A549 treated with CpdA at 1 μM for 4 hours (cell line): ENCODE data around the gene NR4A1. TPM values are rescaled to one million over a fixed set of nuclear protein-coding genes. Genes with fewer than 3 reads are reported as not detected.

Experiments
- total RNA-seq: library from RNA; stranded (reverse); fragments of 200-300 nt; extraction: Qiagen RNA extraction; gene quantifications from 5 replicates; pipeline ENCODE4 v1.2.3, GENCODE V29; 2022; ENCODE audit warnings: low read depth

Gene NR4A1
- total RNA-seq: 29.4 to 44.4 TPM (median 34.5 TPM) in 5 replicates

DNA sequence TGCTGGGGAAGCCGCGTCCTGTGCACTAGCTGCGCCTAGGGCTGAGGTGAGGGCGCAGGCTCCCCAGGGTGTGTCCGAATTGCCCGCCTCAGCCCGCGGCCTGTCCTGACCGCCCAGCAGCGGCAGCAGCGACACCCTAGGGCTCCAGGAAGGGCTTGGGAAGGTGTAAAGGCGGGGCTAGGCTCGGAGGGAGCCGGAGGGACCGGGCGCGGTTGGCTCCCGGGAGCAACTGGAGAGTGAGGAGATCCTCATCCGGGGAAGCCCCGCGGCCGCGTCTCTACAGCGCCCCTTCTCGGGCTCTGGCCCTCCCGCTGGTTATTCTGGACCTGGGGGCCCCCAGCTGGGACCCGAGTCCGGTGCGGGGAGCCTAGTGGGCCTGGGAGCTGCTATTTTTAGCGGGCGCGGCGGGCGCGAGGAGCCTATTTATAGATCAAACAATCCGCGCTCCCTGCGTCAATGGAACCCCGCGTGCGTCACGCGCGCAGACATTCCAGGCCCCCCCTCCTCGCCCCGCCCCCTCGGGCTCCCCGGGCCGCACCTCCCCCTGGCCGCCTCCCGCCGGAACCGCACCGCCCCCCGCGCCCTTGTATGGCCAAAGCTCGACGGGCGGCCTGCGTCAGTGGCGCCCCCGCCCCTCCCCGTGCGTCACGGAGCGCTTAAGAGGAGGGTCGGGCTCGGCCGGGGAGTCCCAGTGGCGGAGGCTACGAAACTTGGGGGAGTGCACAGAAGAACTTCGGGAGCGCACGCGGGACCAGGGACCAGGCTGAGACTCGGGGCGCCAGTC, at the start of gene NR4A1:
Gene NR4A1 (plus strand): TSS at position 685 of the 784 bp plus-strand sequence. CDS start 2,887 bp downstream, outside the sequence.

DNA sequence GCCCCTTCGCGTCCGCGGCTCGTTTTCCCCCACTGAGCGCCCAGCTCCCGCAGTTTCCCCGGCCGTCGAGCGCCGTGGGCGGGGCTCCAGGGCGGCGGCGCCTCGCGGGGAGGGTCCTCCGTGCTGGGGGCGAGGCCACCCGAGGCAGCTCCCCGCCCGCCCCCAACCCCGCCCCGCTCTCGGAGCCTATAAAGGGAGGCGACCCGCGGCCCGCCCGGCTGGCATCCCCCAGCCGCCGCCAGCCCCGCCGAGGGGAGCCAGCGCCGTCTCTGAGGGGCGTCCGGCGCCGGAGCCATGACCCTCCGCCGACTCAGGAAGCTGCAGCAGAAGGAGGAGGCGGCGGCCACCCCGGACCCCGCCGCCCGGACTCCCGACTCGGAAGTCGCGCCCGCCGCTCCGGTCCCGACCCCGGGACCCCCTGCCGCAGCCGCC, 44.5 kb upstream of the NR4A1 start, which contains the start of gene TAMALIN:
Gene TAMALIN (plus strand): TSS at position 221 of the 432 bp plus-strand sequence. CDS start 74 bp downstream, at position 295.

DNA sequence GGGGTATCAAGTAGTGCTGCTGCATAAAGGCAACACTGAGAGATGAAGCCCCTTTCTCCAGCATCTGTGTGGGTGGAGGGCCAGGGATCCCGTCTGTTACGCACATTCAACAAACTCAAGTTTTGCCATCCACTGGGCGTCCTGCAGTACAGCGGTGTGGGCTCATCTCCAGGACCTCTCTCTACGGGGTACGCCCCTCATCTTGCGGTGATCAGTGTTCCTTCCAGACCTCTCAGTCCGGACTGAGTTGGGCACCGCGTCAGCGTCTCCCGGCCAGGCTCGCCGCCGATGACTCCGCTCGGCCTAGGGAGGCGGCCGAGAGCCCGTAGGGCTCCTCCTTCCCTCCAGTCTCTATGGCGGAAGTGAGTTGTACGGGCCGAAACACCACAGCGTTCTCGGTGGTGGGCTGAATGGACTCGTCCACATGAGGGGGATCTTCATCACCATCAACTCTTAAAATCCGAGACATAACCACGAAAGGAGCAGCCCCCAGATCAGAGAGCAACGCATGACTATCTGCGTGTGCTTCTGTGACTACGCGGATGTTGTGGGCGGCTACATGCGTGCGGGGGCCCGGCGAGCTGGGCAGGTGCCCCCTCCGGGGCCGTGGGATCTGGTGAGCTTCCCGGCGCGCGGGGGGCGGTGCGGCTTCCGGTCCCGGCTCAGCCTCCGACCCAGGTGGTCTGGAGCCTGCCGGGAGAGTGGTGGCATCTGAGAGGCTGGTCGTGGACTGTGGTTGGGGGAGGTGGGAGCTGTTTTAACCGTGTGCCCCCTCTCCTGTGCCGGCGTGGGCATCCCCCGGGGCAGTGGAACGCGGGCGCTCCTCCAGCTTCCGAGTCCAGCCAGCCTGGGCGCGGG, 18.3 kb downstream of the NR4A1 start, which contains the start of gene ATG101:
Gene ATG101 (plus strand): TSS at position 652 of the 858 bp plus-strand sequence. CDS start 3,673 bp downstream, outside the sequence.

DNA sequence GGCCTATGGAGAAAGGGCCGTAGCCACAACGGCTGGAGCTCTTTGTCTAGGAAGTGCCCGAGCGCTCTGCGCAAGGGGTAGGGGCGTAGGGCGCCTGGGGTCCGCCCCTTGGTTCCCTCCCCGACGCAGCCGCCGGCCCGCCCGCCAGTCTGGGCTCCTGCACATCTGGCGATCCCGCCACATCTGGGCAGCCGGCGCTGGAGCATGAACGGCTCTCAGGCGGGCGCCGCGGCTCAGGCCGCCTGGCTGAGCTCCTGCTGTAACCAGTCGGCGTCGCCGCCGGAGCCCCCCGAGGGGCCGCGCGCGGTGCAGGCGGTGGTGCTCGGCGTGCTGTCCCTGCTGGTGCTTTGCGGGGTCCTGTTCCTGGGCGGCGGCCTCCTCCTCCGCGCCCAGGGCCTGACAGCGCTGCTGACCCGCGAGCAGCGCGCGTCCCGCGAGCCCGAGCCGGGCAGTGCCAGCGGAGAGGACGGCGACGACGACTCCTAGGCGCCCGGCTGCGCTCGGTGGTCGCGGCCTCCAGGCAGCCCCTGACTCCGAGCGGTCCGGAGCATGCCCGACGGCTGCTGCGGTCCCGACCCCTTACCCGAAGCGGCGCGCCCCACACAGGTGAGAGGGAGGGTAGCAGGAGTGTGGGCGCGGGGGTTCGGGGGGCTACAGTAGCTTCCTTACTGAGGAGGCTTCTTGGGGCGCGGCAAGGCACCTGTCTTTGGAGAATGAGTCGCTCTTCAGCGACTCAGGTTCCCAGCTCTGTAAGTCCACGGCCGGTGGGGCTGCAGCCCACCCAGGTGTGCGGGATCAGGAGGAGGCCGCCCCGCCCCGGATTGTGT, 28.5 kb downstream of the NR4A1 start, which contains the start of gene SMIM41:
Gene SMIM41 (plus strand): TSS at position 129 of the 827 bp plus-strand sequence. CDS start 76 bp downstream, at position 205.

Other genes with a start within 250 kb of the NR4A1 start
- 0.14 to 0.41 TPM (median 0.20 TPM) in 5 replicates for gene FIGNL2, start 202.7 kb upstream of the NR4A1 start, total RNA-seq
- 0.08 TPM in 1 of 5 replicates, not detected in the others for gene ANKRD33, start 163.3 kb upstream of the NR4A1 start, total RNA-seq
- gene ACVRL1, start 143.9 kb upstream of the NR4A1 start, total RNA-seq: 0.03 to 0.09 TPM (median 0.08 TPM) in 4 of 5 replicates, not detected in the other
- 12.0 to 17.3 TPM (median 15.4 TPM) in 5 replicates for gene ACVR1B, start 99.7 kb upstream of the NR4A1 start, total RNA-seq
- gene TAMALIN, start 44.5 kb upstream of the NR4A1 start, total RNA-seq: 0.44 to 1.2 TPM (median 0.58 TPM) in 5 replicates
- gene ATG101, start 18.5 kb downstream of the NR4A1 start, total RNA-seq: 77.7 to 101 TPM (median 99.2 TPM) in 5 replicates
- not detected in 5 replicates for gene SMIM41, start 28.3 kb downstream of the NR4A1 start, total RNA-seq
- gene KRT80, start 140.6 kb downstream of the NR4A1 start, total RNA-seq: 46.5 to 67.3 TPM (median 57.9 TPM) in 5 replicates
- 3,689 to 4,475 TPM (median 3,814 TPM) in 5 replicates for gene KRT7, start 181.8 kb downstream of the NR4A1 start, total RNA-seq
- gene KRT86, start 223.2 kb downstream of the NR4A1 start, total RNA-seq: 20.4 to 43.5 TPM (median 41.1 TPM) in 5 replicates
- gene KRT81, start 240.1 kb downstream of the NR4A1 start, total RNA-seq: 2,679 to 3,731 TPM (median 3,430 TPM) in 5 replicates